Body of pancreas (tissue), 4 donors: Measurements from ENCODE around the gene GIPC1.

ENCODE experiments used
- CTCF ChIP-seq, 7 experiments: fragments of 450-650 bp in 4 of 7; fragments of 200-600 bp in 3 of 7; sonication (generic) in 3 of 7; IDR thresholded peaks; one replicate each; pipeline ENCODE4 v1.5.1; 2016 to 2019; ENCODE audit warnings: antibody characterized with exemption in 7 of 7
- POLR2A ChIP-seq, 3 donors: fragments of 450-650 bp; IDR thresholded peaks; one replicate each; pipeline ENCODE4 v1.6.1; 2016; ENCODE audit warnings: antibody characterized with exemption in 3 of 3, mild to moderate bottlenecking in 2 of 3

GRCh38 chr19:14495672-14496028, 277 bp downstream of the GIPC1 start:
- no peak for TF ChIP-seq POLR2A (IDR thresholded peaks at IDR 0.05)
- TF ChIP-seq CTCF (IDR thresholded peaks at IDR 0.05), result no peak
